K562 (cell line): ENCODE results near the gene AMT. TPM values are rescaled to one million over a fixed set of nuclear protein-coding genes. Genes with fewer than 3 reads are reported as not detected.

Experiments
- ARID2 ChIP-seq: fragments of 450-650 bp; IDR thresholded peaks from 2 replicates; pipeline ENCODE4 v1.6.1; 2017; ENCODE audit warnings: antibody characterized with exemption, mild to moderate bottlenecking
- CBFA2T2 ChIP-seq: fragments of 450-650 bp; conservative IDR thresholded peaks from 2 replicates; pipeline ENCODE4 v1.6.1; 2017; ENCODE audit warnings: mild to moderate bottlenecking
- CBFA2T3 ChIP-seq: fragments of 450-650 bp; IDR thresholded peaks from 2 replicates; pipeline ENCODE4 v1.6.1; 2017
- CHD1 ChIP-seq: fragments of 200-600 bp; sonication (generic); IDR thresholded peaks from one replicate; pipeline ENCODE4 v1.6.1; 2012; ENCODE audit warnings: mild to moderate bottlenecking, moderate library complexity, low read length, inconsistent platforms
- FOXJ3 ChIP-seq: sonication (generic); formaldehyde crosslinking; IDR thresholded peaks from 2 replicates; pipeline ENCODE4 v1.4.0; 2020; ENCODE audit warnings: mild to moderate bottlenecking, missing genetic modification reagents
- HDAC1 ChIP-seq, 2 experiments: fragments of 450-650 bp; IDR thresholded peaks; 2 replicates each; pipeline ENCODE4 v1.6.1; 2016 to 2017; ENCODE audit warnings: inconsistent platforms in 1 of 2, mild to moderate bottlenecking in 1 of 2, moderate library complexity in 1 of 2
- HINFP ChIP-seq: fragments of 450-650 bp; conservative IDR thresholded peaks from 2 replicates; pipeline ENCODE4 v1.6.1; 2016; ENCODE audit warnings: missing genetic modification characterization, low read depth, mild to moderate bottlenecking, control low read depth, missing compliant biosample characterization
- IRF9 ChIP-seq: fragments of 450-650 bp; IDR thresholded peaks from 2 replicates; pipeline ENCODE4 v1.6.1; 2016; ENCODE audit warnings: missing biosample characterization, missing genetic modification characterization
- MCM5 ChIP-seq: fragments of 450-650 bp; IDR thresholded peaks from 2 replicates; pipeline ENCODE4 v1.6.1; 2016; ENCODE audit warnings: low read depth
- MTA3 ChIP-seq: fragments of 450-650 bp; formaldehyde crosslinking; IDR thresholded peaks from 2 replicates; pipeline ENCODE4 v1.6.1; 2017; ENCODE audit warnings: mild to moderate bottlenecking, borderline replicate concordance
- MYNN ChIP-seq, 2 experiments: sonication (generic); formaldehyde crosslinking in 1 of 2; IDR thresholded peaks; 2 replicates each; pipeline versions ENCODE4 v1.5.0 to v1.6.1; 2016 to 2020; ENCODE audit warnings: antibody characterized with exemption in 1 of 2, missing genetic modification reagents in 1 of 2
- SMAD4 ChIP-seq: fragments of 250-450 bp; sonication (Bioruptor Pico); conservative IDR thresholded peaks from 2 replicates; pipeline ENCODE4 v1.8.0; 2021; ENCODE audit warnings: inconsistent platforms, mild to moderate bottlenecking, moderate library complexity
- SMARCE1 ChIP-seq: fragments of 450-650 bp; IDR thresholded peaks from 2 replicates; pipeline ENCODE4 v1.7.1; 2016; ENCODE audit warnings: mild to moderate bottlenecking
- TEAD4 ChIP-seq, 2 experiments: sonication (generic) in 1 of 2; formaldehyde crosslinking in 1 of 2; IDR thresholded peaks; 2 replicates each; pipeline versions ENCODE4 v1.6.1 to v1.8.0; 2012 to 2022; ENCODE audit warnings: borderline replicate concordance in 1 of 2, inconsistent platforms in 1 of 2, low read length in 1 of 2, mild to moderate bottlenecking in 1 of 2, missing genetic modification reagents in 1 of 2
- ZBTB17 ChIP-seq: fragments of 450-650 bp; formaldehyde crosslinking; IDR thresholded peaks from 2 replicates; pipeline ENCODE4 v1.4.0; 2020; ENCODE audit warnings: mild to moderate bottlenecking
- ZNF445 ChIP-seq: fragments of 250-450 bp; sonication (Bioruptor Pico); IDR thresholded peaks from 2 replicates; pipeline ENCODE4 v1.4.0; 2020; ENCODE audit warnings: low read depth, mild to moderate bottlenecking, moderate library complexity
- ZNF717 ChIP-seq: fragments of 250-450 bp; sonication (Bioruptor Pico); IDR thresholded peaks from 2 replicates; pipeline ENCODE4 v1.5.0; 2021
- ZNF79 ChIP-seq: fragments of 250-450 bp; sonication (Bioruptor Pico); IDR thresholded peaks from 2 replicates; pipeline ENCODE4 v1.4.0; 2020; ENCODE audit warnings: low read depth, mild to moderate bottlenecking, moderate library complexity
- polyA plus RNA-seq, 8 experiments: library from polyadenylated mRNA; depleted of rRNA in 4 of 8; stranded (reverse) in 5 of 8; unstranded in 3 of 8; fragments of >200 nt; fragmentation: Nextera tagmentation in 2 of 8; fragmentation: Illumina TruSeq in 1 of 8; extraction: Ambion mirVana in 2 of 8; extraction: Trizol in 1 of 8; gene quantifications; 2 replicates each; pipeline versions ENCODE4 v1.2.1 to v1.2.3, GENCODE V29; 2011 to 2014; ENCODE audit warnings: inconsistent platforms in 1 of 8, missing spikeins in 1 of 8
- total RNA-seq, 7 experiments: library from RNA; depleted of rRNA in 6 of 7; stranded (reverse); fragments of >200 nt in 6 of 7; fragmentation: Illumina TruSeq in 2 of 7; extraction: Trizol in 2 of 7; gene quantifications; 2 replicates each; pipeline versions ENCODE4 v1.2.1 to v1.2.3, GENCODE V29; 2011 to 2021; ENCODE audit warnings: low replicate concordance in 1 of 7
- TF ChIP-seq, protein P1 (sequence below): fragments of 250-450 bp; sonication (Bioruptor Pico); IDR thresholded peaks from 2 replicates; pipeline ENCODE4 v1.4.0; 2020
- TF ChIP-seq, protein P2 (sequence below): fragments of 450-650 bp; IDR thresholded peaks from 2 replicates; pipeline ENCODE4 v1.7.0; 2016; ENCODE audit warnings: borderline replicate concordance
- TF ChIP-seq, protein P3 (sequence below), 2 experiments: fragments of 450-650 bp; conservative IDR thresholded peaks; 2 replicates each; pipeline ENCODE4 v1.6.1; 2017; ENCODE audit warnings: mild to moderate bottlenecking in 2 of 2, moderate library complexity in 2 of 2

The AMT gene
- total and polyA plus RNA-seq, 9 of the 15 experiments (the other 6 are each of a cell fraction or from before 2014, with no cell fraction given) = 0.14 to 2.1 (median 0.52) TPM

GRCh38 chr3:49469936-49470713 is 47.9 kb upstream of the AMT start, which contains the start of gene DAG1 (continued):
- TF ChIP-seq ZNF717 = no peak
- no peak for TF ChIP-seq ZNF79 (CRISPR knock-in tag)
- no peak for TF ChIP-seq MCM5
- TF ChIP-seq HINFP = no peak
- no peak for TF ChIP-seq MYNN (IDR thresholded peaks at IDR 0.05)
- TF ChIP-seq MYNN (CRISPR knock-in tag; IDR thresholded peaks at IDR 0.05) = no peak
- TF ChIP-seq ZNF445 = no peak
- TF ChIP-seq, protein P1, sequence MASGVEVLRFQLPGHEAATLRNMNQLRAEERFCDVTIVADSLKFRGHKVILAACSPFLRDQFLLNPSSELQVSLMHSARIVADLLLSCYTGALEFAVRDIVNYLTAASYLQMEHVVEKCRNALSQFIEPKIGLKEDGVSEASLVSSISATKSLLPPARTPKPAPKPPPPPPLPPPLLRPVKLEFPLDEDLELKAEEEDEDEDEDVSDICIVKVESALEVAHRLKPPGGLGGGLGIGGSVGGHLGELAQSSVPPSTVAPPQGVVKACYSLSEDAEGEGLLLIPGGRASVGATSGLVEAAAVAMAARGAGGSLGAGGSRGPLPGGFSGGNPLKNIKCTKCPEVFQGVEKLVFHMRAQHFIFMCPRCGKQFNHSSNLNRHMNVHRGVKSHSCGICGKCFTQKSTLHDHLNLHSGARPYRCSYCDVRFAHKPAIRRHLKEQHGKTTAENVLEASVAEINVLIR (CRISPR knock-in tag) = no peak
- TF ChIP-seq, protein P2, sequence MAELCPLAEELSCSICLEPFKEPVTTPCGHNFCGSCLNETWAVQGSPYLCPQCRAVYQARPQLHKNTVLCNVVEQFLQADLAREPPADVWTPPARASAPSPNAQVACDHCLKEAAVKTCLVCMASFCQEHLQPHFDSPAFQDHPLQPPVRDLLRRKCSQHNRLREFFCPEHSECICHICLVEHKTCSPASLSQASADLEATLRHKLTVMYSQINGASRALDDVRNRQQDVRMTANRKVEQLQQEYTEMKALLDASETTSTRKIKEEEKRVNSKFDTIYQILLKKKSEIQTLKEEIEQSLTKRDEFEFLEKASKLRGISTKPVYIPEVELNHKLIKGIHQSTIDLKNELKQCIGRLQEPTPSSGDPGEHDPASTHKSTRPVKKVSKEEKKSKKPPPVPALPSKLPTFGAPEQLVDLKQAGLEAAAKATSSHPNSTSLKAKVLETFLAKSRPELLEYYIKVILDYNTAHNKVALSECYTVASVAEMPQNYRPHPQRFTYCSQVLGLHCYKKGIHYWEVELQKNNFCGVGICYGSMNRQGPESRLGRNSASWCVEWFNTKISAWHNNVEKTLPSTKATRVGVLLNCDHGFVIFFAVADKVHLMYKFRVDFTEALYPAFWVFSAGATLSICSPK = no peak
- TF ChIP-seq CBFA2T3 = 0 out of 2 replicates have a peak, but pooled peaks have one; percentile 14
- peak; percentile 48 for TF ChIP-seq CHD1
- no peak for TF ChIP-seq IRF9 (tag)
- TF ChIP-seq CBFA2T2 = no peak
- TF ChIP-seq, protein P3, sequence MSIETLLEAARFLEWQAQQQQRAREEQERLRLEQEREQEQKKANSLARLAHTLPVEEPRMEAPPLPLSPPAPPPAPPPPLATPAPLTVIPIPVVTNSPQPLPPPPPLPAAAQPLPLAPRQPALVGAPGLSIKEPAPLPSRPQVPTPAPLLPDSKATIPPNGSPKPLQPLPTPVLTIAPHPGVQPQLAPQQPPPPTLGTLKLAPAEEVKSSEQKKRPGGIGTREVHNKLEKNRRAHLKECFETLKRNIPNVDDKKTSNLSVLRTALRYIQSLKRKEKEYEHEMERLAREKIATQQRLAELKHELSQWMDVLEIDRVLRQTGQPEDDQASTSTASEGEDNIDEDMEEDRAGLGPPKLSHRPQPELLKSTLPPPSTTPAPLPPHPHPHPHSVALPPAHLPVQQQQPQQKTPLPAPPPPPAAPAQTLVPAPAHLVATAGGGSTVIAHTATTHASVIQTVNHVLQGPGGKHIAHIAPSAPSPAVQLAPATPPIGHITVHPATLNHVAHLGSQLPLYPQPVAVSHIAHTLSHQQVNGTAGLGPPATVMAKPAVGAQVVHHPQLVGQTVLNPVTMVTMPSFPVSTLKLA (conservative IDR thresholded peaks at IDR 0.05) = peak in 1 of 2 experiments; percentile 59; a peak in 2 of 4 replicates
- TF ChIP-seq TEAD4 (IDR thresholded peaks at IDR 0.05; ENCODE audit: low read length) = no peak
- no peak for TF ChIP-seq TEAD4 (CRISPR knock-in tag; IDR thresholded peaks at IDR 0.05; ENCODE audit: borderline replicate concordance)
- TF ChIP-seq HDAC1 (IDR thresholded peaks at IDR 0.05) = peak in 1 of 2 experiments; percentile 40; a peak in 1 of 4 replicates
- TF ChIP-seq FOXJ3 (CRISPR knock-in tag) = no peak
- peak; percentile 44; the same call in 1 of the 2 replicates for TF ChIP-seq MTA3
- peak; percentile 40; the same call in 1 of the 2 replicates for TF ChIP-seq SMAD4
- 0 out of 2 replicates have a peak, but pooled peaks have one; percentile 14 for TF ChIP-seq ZBTB17 (CRISPR knock-in tag)
- TF ChIP-seq SMARCE1 = no peak
- no peak for TF ChIP-seq ARID2
